Epithelial cell of proximal tubule (primary cell): ENCODE measurements around the gene SURF6. TPM values are rescaled to one million over a fixed set of nuclear protein-coding genes. Genes with fewer than 3 reads are reported as not detected.

Source experiments
- DNase-seq: peaks from one replicate; pipeline ENCODE4 v3.0.0-alpha.2; 2011; ENCODE audit warnings: low read depth
- H3K4me3 ChIP-seq: 2 replicates; pipeline ENCODE4 v1.5.1; 2011; ENCODE audit warnings: low read depth, mild to moderate bottlenecking, low read length
- CTCF ChIP-seq: conservative IDR thresholded peaks from 2 replicates; pipeline ENCODE4 v1.5.1; 2012; ENCODE audit warnings: low read depth, mild to moderate bottlenecking, low read length
- total RNA-seq: library from RNA; depleted of rRNA; stranded (reverse); fragments of >200 nt; gene quantifications from 2 replicates; pipeline ENCODE4 v1.2.3, GENCODE V29; 2015

SURF6 gene
- total RNA-seq, 1 donor from 2014 or later, result 16.7 TPM

GRCh38 chr9:133367778-133368177 is 31.8 kb upstream of the SURF6 start:
- H3K4me3 ChIP-seq, result no peak overlapping the region
- no peak for TF ChIP-seq CTCF
- no peak for DNase-seq

GRCh38 chr9:133367221-133367620 is 31.2 kb upstream of the SURF6 start:
- no peak overlapping the region for H3K4me3 ChIP-seq
- no peak for TF ChIP-seq CTCF
- DNase-seq, result no peak

GRCh38 chr9:133366435-133366834 is 30.4 kb upstream of the SURF6 start:
- DNase-seq, result no peak
- no peak for TF ChIP-seq CTCF
- no peak overlapping the region for H3K4me3 ChIP-seq

GRCh38 chr9:133362359-133363044 is 26.5 kb upstream of the SURF6 start:
- no peak for TF ChIP-seq CTCF
- no peak overlapping the region for H3K4me3 ChIP-seq
- DNase-seq, result no peak

- TF ChIP-seq CTCF, result no peak
- no peak overlapping the region for H3K4me3 ChIP-seq
- DNase-seq, result no peak
Observed at GRCh38 chr9:133361507-133362092, 25.6 kb upstream of the SURF6 start.

GRCh38 chr9:133360400-133361393 is 24.7 kb upstream of the SURF6 start:
- no peak overlapping the region for H3K4me3 ChIP-seq
- no peak for TF ChIP-seq CTCF
- DNase-seq, result no peak
